ENCODE measurements around the gene ALOX15.
"Not testable (repeated sequence)": the region's sequence is repeated elsewhere in the genome, so short reads cannot be mapped to it uniquely, and the experiment has no call there.

Gene ALOX15

GRCh38 chr17:4594931-4595684 is 46.4 kb downstream of the ALOX15 start:
- DNase-seq (ENCODE audit: low read depth in 2 of 2): peak; percentile 31 to 32

- DNase-seq (ENCODE audit: low read depth in 2 of 2): no peak
Measured at GRCh38 chr17:4594406-4594805, 47.1 kb downstream of the ALOX15 start.

- no peak for DNase-seq (ENCODE audit: low read depth in 2 of 2)
Measured at GRCh38 chr17:4593021-4593421, 48.5 kb downstream of the ALOX15 start.

GRCh38 chr17:4592240-4593005 is 49.1 kb downstream of the ALOX15 start:
- DNase-seq (ENCODE audit: low read depth in 2 of 2): no peak

- DNase-seq (ENCODE audit: low read depth in 2 of 2): no peak
Measured at GRCh38 chr17:4591529-4591928, 49.9 kb downstream of the ALOX15 start.

GRCh38 chr17:4590981-4591453 is 50.5 kb downstream of the ALOX15 start:
- DNase-seq (ENCODE audit: low read depth in 2 of 2): no peak

- not testable (repeated sequence) for DNase-seq (ENCODE audit: low read depth in 2 of 2)
Measured at GRCh38 chr17:4590042-4590441, 51.4 kb downstream of the ALOX15 start.

- no peak for DNase-seq (ENCODE audit: low read depth in 2 of 2)
Measured at GRCh38 chr17:4588898-4589625, 52.4 kb downstream of the ALOX15 start.

- DNase-seq (ENCODE audit: low read depth in 2 of 2): no peak
Measured at GRCh38 chr17:4588391-4588790, 53.1 kb downstream of the ALOX15 start.

GRCh38 chr17:4587803-4588202 is 53.7 kb downstream of the ALOX15 start:
- no peak for DNase-seq (ENCODE audit: low read depth in 2 of 2)

GRCh38 chr17:4587195-4587594 is 54.3 kb downstream of the ALOX15 start:
- no peak for DNase-seq (ENCODE audit: low read depth in 2 of 2)

- no peak for DNase-seq (ENCODE audit: low read depth in 2 of 2)
Measured at GRCh38 chr17:4586043-4586442, 55.4 kb downstream of the ALOX15 start.

GRCh38 chr17:4585638-4585994 is 55.9 kb downstream of the ALOX15 start:
- no peak for DNase-seq (ENCODE audit: low read depth in 2 of 2)

GRCh38 chr17:4584917-4585637 is 56.4 kb downstream of the ALOX15 start:
- DNase-seq (ENCODE audit: low read depth in 2 of 2): no peak

GRCh38 chr17:4584101-4584916 is 57.2 kb downstream of the ALOX15 start, which contains the start of gene SMTNL2:
TSS of gene SMTNL2 (plus strand) at chr17:4584529. CDS start at chr17:4584606, 77 bp downstream.
- no peak for DNase-seq (ENCODE audit: low read depth in 2 of 2)

- no peak for DNase-seq (ENCODE audit: low read depth in 2 of 2)
Measured at GRCh38 chr17:4583782-4584100, 57.7 kb downstream of the ALOX15 start.

- DNase-seq (ENCODE audit: low read depth in 2 of 2): no peak
Measured at GRCh38 chr17:4583206-4583605, 58.3 kb downstream of the ALOX15 start.

GRCh38 chr17:4582691-4583090 is 58.8 kb downstream of the ALOX15 start:
- no peak for DNase-seq (ENCODE audit: low read depth in 2 of 2)

GRCh38 chr17:4582101-4582501 is 59.4 kb downstream of the ALOX15 start:
- no peak for DNase-seq (ENCODE audit: low read depth in 2 of 2)
